HG02943 (cell line): Measurements from ENCODE around the gene IFNL1.
"Not testable (repeated sequence)": the region's sequence is repeated elsewhere in the genome, so short reads cannot be mapped to it uniquely, and the experiment has no call there.

ENCODE experiments used
- ATAC-seq: cut with Tn5 transposase; IDR thresholded peaks from one replicate; pipeline ENCODE4 v1.9.1; 2021; ENCODE audit warnings: mild to moderate bottlenecking, low read depth, moderate library complexity; ENCODE audit not compliant: unreplicated experiment

IFNL1 gene

DNA sequence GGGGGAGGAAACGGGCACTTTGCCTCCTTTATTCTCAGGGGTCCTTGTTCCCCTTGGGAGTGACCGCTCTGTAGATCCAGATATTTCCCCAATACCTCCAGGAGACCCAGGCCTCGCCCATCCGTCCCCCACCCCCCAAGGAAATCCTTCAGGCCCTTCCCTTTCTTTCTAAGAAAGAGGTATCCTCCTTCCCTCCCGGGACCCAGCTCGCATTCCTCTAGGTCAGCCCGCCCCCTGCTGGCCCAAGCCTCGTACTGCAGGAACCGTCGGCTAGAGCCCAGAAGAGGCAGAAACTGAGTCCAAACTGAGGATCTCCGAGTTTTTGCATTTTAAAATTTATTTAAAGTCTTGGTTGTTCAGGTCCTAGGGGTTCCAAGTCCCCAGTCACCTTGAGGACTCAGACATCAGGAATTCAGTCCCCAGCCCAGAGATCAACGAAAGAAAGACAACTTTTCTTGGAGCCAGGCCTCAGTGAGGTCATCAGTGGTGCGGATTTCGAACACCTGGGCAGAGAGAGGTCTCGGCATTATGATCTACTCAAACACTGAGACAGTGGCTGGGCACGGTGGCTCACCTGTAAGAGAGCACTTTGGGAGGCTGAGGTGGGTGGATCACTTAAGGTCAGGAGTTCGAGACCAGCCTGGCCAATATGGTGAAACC is 32.0 kb downstream of the IFNL1 start:
- no peak for ATAC-seq

GRCh38 chr19:39329948-39330347 is 33.7 kb downstream of the IFNL1 start:
- ATAC-seq, result no peak

DNA sequence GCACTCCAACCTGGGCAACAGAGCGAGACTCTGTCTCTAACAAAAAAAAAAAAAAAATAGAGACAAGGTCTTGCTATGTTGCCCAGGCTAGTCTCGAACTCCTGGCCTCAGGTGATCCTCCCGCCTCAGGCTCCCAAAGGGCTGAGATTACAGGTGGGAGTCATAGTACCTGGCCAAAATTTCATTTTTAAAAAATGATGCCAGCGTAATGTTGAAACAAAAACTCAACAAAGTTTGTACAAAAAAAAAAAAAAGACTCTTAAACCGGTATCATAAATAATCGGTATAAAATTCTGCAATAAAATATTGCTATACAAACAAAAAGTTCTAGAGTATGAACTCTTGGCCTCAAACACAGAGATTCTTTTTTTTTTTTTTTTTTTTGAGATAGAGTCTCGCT is 36.1 kb downstream of the IFNL1 start:
- no peak for ATAC-seq

- not testable (repeated sequence) for ATAC-seq
Observed at GRCh38 chr19:39332738-39333137, 36.5 kb downstream of the IFNL1 start.

DNA sequence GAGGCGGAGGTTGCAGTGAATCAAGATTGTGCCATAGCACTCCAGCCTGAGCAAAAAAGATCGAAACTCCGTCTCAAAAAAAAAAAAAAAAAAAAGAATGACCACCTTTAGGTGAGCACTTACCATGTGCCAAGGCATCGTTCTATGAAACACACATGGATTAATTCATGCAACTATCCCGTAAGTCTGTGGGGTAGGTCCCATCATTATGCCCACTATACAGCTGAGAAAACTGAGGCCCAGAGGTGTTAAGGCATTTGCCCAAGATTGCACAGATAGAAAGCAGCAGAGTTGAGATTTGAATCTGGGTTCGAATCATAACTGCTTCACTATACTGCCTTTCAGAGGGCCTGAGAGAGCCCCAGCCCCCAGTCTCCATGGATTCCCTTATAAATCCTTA is 37.3 kb downstream of the IFNL1 start:
- no peak for ATAC-seq

GRCh38 chr19:39334444-39334976 is 38.3 kb downstream of the IFNL1 start:
- no peak for ATAC-seq

GRCh38 chr19:39335168-39335548 is 39.0 kb downstream of the IFNL1 start:
- no peak for ATAC-seq

GRCh38 chr19:39336483-39336882 is 40.3 kb downstream of the IFNL1 start:
- no peak for ATAC-seq

- no peak for ATAC-seq
Observed at GRCh38 chr19:39339674-39340073, 43.5 kb downstream of the IFNL1 start.

- not testable (repeated sequence) for ATAC-seq
Observed at GRCh38 chr19:39340156-39340555, 43.9 kb downstream of the IFNL1 start.

GRCh38 chr19:39341129-39341718 is 45.0 kb downstream of the IFNL1 start:
- ATAC-seq, result no peak

DNA sequence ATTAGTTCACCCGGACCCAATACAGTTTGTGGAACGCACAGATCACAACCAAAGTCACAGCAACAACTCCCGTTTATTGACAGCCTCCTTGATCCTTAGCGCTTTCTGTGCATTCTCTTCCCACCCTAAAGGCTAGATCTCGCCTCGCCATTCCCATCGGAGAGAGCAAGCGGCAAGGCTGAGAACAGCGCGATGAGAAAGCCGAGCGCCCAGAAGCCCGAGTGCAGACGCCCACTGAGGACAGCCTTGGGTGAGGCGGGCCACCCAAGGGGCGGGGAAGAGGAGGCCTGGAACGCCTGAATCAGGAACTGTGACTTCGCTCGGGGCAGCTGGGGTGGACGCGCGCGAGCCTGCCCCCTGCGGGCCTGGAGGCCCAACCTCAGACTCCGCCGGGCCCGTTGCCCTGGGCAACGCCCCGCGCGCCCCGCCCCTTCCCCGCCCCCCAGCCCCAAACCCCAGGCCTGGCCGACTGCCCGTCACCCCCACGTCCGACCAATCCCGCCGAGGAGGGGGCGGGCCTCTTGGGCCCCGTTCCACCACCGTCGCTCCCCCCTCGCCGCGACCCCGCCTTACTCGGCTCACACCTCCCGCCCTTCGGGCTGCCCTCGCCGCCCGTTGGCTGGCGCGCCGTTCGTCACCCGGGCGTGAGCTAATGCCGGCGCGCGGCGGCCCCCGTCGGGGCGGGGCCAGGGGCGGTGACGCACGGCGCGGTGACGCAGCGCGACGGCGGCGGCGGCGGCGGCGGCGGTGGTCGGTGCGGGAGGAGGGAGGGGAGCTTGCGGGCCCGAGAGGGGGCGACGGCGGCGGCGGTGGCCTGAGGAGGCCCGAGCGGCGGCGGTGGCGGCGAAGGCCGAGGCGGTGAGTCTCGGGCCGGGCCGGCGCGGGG is 45.8 kb downstream of the IFNL1 start, which contains the start of gene SAMD4B:
SAMD4B (plus strand) TSS at position 703 of the 886 bp plus-strand sequence. CDS start 14,473 bp downstream, outside the sequence.
- peak; percentile 90 for ATAC-seq

- no peak for ATAC-seq
Observed at GRCh38 chr19:39342647-39343305, 46.6 kb downstream of the IFNL1 start.

DNA sequence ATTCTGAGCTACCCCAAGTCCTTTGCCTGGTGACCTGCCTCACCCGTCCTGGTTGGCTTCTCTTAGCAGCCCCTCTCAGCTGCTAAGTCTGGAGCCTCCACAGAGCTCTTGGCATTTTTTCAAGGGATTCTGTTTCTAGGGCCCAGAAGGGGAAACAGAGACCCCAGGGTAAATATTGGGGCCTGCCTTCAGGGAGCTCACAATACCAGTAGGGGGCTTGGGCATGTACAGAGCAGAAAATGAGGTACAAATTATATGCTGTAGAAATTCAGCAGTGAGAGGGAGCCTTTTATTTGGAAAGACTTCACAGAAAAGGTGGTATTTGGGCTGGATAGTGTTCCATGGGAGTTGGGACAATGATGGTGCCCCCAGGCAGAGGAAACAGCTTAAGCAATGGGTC is 49.7 kb downstream of the IFNL1 start:
- ATAC-seq, result no peak

DNA sequence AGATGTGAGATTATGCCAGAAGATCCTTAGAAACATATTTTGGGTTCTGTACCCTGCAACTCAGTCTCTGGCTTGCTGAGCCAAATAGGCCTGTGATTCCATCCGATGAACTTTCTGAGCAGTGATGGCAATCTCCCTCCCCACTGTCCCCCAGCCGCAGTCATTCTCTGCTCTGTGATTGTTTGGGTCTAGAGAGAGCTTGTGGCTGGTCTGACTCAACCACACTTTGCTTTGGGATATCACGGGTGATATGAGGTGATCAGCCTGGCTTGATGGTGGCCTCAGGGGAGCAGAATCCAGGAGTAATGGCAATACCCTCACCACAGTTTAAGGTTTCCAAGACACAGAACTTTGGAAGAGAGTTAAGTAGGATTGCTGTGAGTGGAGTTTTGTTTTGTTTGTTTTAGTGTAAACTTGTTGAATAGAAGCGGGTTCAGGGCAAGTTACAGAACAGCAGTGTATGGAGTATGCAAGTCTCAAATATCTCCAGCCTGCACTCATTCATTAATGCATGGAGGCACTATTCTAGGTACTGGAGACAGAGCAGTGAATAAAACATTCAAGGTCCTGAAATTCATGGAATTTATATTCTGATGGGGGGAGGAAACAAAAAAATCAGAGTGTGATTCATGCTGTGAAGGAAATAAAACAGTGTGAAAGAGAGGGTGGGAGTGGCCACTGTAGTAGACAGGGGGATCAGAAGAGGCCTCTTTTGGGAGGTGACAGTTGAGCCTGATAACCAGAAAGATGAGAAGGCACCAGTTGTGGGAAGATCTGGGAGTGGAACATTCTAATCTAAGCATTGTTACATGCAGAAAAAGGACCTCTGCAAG is 51.3 kb downstream of the IFNL1 start:
- ATAC-seq, result no peak
